ENCODE results near the gene SLC2A1. TPM values are rescaled to one million over a fixed set of nuclear protein-coding genes. Genes with fewer than 3 reads are reported as not detected.
A peak's percentile ranks its signal among the peaks of the same experiment; 100 is the strongest.

The SLC2A1 gene
- total and polyA plus RNA-seq, 9 of the 15 experiments (the other 6 are each of a cell fraction or from before 2014, with no cell fraction given): 12.6 to 153 (median 48.0) TPM

GRCh38 chr1:42962641-42963377 is 4.1 kb upstream of the SLC2A1 start (continued):
- peak; percentile 96 to 97 for TF ChIP-seq RCOR1 (IDR thresholded peaks at IDR 0.05; ENCODE audit: borderline replicate concordance in 1 of 2, low read depth in 2 of 2, low read length in 2 of 2)
- no peak for TF ChIP-seq ZNF444 (CRISPR knock-in tag; IDR thresholded peaks at IDR 0.05)
- TF ChIP-seq MECOM (CRISPR knock-in tag; IDR thresholded peaks at IDR 0.05): peak; percentile 79; the same call in 1 of the 2 replicates
- peak; percentile 51 for TF ChIP-seq ETV5 (CRISPR knock-in tag; IDR thresholded peaks at IDR 0.05; ENCODE audit: low read depth)
- TF ChIP-seq CREB1 (IDR thresholded peaks at IDR 0.05): peak; percentile 58
- TF ChIP-seq CREB1 (CRISPR knock-in tag; IDR thresholded peaks at IDR 0.05): no peak
- peak; percentile 58 for TF ChIP-seq SMARCC2 (IDR thresholded peaks at IDR 0.05; ENCODE audit: low read depth)
- no peak for TF ChIP-seq ZNF407 (IDR thresholded peaks at IDR 0.05; ENCODE audit: low read depth)
- TF ChIP-seq KHSRP (IDR thresholded peaks at IDR 0.05): peak; percentile 64; the same call in 1 of the 2 replicates
- peak in 1 of 2 experiments; percentile 92; a peak in 2 of 4 replicates for TF ChIP-seq SRF (CRISPR knock-in tag; IDR thresholded peaks at IDR 0.05)
- no peak for TF ChIP-seq ZBTB11 (CRISPR knock-in tag; IDR thresholded peaks at IDR 0.05)
- TF ChIP-seq NCOR1 (IDR thresholded peaks at IDR 0.05): peak; percentile 99
- TF ChIP-seq ZNF766 (CRISPR knock-in tag; conservative IDR thresholded peaks at IDR 0.05): no peak; the same call in 1 of the 2 replicates
- TF ChIP-seq ZNF354B (CRISPR knock-in tag; IDR thresholded peaks at IDR 0.05): no peak
- peak; percentile 92 for TF ChIP-seq RUNX1 (IDR thresholded peaks at IDR 0.05; ENCODE audit: low read depth)
- peak; percentile 72 for TF ChIP-seq NFE2 (IDR thresholded peaks at IDR 0.05; ENCODE audit: low read depth)
